MV-4-11 (cell line): ENCODE data around the gene GRK5.
"Not testable (repeated sequence)": the region's sequence is repeated elsewhere in the genome, so short reads cannot be mapped to it uniquely, and the experiment has no call there.

Source experiments
- DNase-seq: peaks from one replicate; lab custom pipeline; 2025; lab: John Stamatoyannopoulos, UW

GRK5 gene

DNA sequence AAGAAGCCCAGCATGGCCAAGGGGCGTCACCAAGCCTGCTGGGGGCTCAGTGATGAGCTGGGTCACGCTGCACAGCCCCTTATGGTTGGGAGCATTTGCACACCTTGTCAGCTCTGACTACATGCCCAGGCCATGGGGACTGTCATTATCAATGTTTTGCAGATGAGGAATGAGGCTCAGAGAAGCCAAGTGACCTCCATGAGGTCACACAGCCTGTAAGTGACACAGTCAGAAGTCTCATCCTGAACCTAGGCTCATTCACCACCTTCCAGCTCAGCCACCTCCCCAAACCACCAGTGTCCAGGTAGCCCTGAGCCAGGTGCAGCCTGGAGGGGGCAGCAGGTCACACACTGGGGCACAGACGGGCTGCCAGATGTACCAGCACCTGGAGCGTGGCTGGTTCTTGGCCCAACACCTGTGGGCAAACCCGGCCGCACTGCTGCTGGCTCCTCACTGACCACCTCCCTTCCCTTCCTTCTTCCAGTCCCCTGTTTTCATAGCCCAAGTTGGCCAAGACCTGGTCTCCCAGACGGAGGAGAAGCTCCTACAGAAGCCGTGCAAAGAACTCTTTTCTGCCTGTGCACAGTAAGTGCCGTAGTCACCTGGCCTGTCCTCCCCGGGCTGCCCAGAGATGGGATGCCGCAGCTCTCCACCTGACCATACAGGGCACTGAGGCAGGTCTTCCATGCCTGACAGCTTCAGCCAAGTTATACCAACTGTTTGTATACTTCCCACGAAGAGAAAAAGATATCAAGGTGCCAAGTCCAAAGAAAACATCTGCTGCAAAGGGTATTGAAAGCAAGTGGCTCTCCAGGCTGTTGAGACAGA is 215.5 kb downstream of the GRK5 start:
- no peak for DNase-seq

DNA sequence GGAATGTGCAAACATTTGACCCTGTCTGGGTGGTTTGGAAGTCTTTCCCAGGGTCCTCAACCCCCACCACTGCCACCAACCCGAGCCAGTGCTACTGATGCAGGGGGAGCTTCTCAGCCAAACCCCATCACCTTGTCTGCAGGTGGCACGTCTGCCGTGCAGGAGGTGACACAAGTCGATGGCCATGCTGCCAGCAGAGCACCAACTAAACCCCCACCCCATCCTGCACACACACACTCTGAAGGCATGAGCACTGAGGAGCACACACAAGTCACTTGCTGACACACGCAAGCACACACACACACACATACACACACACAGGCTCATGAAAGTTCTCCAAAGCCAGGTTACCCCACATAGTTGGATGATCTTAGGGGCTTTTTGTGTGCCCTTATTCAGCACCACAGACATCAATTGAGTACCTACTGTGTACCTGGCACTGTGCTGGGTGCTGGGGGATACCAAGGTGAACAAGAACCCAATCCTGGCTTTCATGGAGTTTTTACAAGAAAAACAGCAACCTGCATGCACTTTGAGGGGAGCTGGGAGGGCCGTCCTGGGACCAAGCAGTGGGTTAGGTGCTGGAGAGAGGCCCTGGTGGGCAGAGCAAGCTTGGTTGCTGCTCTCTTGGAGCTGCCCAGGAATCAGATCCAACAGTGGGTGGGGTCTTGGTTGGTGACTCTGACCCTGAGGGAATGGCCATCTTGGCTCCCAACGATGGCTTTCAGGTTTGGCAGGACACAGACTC is 216.3 kb downstream of the GRK5 start:
- DNase-seq, result no peak

- DNase-seq, result no peak
Observed at GRCh38 chr10:119424258-119424975, 217.0 kb downstream of the GRK5 start.

- DNase-seq, result no peak
Observed at GRCh38 chr10:119425102-119425880, 217.9 kb downstream of the GRK5 start.

GRCh38 chr10:119425881-119426170 is 218.5 kb downstream of the GRK5 start:
- no peak for DNase-seq

DNA sequence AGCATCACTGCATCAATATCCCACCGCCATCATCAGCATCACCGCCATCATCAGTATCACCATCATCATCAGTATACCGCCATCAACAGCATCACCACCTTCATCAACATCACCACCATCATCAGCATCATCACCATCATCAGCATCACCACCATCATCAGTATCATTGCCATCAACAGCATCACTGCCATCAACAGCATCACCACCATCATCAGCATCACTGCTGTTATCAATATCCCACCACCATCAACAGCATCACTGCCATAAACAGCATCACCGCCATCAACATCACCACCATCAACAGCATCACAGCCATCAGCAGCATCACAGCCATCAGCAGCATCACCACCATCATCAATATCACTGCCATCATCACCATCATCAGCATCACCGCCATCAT is 219.3 kb downstream of the GRK5 start:
- DNase-seq, result no peak

DNA sequence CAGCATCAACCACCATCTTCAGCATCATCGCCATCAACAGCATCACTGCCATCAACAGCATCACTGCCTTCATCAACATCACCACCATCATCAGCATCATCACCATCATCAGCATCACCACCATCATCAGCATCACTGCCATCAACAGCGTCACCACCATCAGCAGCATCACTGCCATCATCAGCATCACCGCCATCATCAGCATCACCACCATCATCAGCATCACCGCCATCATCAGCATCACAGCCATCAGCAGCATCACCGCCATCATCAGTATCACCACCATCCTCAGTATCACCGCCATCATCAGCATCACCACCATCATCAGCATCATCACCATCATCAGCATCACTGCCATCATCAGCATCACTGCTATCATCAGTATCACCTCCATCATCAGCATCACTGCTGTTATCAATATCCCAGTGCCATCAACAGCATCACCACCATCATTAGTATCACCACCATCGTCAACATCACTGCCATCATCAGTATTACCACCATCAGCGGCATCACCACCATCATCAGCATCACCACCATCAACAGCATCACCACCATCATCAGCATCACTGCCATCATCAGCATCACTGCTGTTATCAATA is 220.0 kb downstream of the GRK5 start:
- no peak for DNase-seq

- no peak for DNase-seq
Observed at GRCh38 chr10:119428789-119429188, 221.4 kb downstream of the GRK5 start.

GRCh38 chr10:119429771-119430170 is 222.4 kb downstream of the GRK5 start:
- no peak for DNase-seq

GRCh38 chr10:119431034-119431772 is 223.8 kb downstream of the GRK5 start:
- DNase-seq, result no peak

DNA sequence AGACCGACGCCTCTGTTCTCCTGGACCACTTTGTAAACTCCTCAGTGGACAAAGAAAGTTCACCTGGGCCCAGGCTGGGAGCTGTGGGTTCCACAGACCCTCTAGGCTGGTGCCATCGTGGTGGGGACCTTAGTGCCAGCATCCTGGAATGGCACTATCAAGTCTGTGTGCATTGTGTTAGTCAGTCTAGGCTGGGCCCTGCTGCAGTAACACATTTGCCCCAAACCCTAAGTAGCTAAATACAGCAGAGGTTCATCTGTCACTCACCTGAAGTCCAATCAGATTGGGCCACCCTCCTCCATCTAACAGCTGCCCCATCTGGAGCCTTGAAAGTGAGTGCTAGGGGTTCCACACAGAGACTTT is 224.4 kb downstream of the GRK5 start:
- no peak for DNase-seq

DNA sequence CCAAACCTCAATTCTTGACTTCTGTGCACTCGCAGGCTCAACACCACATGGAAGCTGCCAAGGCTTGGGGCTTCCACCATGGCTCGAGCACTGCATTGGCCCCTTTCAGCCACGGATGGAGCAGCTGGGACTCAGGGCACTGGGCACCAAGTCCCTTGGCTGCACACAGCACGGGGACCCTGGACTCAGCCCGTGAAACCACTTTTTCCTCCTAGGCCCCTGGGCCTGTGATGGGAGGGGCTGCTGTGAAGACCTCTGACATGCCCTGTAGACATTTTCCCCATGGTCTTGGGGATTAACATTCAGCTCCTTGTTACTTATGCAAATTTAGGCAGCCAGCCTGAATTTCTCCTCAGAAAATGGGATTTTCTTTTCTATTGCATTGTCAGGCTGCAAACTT is 227.6 kb downstream of the GRK5 start:
- not testable (repeated sequence) for DNase-seq

DNA sequence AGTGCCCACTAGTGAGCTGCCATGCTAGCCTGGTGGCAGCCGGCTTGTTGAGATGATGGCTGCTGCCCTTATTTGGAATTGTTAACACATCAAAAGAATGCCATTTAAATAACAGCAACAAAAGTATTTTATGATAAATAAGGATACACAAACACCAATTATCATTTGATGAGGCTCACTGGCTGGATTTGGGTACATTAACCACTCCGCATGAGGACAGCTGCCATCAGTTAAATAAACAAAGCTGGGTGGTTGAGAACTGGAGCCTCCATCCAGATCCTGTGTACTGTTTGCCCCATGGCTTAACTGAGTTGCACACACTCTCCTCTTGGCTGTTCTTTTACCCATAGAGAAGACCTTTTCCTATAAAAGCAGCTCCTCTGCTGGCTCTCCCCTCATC is 231.3 kb downstream of the GRK5 start:
- no peak for DNase-seq

DNA sequence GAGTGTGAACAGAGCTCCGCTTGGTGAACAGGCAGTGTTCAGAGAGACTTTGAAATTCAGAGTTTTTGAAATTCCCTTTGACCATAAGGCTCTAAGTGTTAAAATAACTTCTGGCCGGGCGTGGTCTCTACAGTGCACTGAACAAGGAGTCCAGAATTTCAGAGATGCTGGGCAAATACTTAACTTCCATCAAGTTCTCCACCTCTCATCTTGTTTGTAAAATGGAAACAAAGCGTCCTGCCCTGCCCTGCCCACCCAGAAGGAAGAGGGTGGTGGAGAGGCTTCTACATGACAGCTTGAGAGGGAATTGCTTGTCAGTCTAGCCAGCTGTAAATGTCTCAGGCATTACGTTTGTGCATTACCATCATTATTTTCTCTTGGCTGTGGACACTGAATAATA is 232.6 kb downstream of the GRK5 start:
- DNase-seq, result no peak

DNA sequence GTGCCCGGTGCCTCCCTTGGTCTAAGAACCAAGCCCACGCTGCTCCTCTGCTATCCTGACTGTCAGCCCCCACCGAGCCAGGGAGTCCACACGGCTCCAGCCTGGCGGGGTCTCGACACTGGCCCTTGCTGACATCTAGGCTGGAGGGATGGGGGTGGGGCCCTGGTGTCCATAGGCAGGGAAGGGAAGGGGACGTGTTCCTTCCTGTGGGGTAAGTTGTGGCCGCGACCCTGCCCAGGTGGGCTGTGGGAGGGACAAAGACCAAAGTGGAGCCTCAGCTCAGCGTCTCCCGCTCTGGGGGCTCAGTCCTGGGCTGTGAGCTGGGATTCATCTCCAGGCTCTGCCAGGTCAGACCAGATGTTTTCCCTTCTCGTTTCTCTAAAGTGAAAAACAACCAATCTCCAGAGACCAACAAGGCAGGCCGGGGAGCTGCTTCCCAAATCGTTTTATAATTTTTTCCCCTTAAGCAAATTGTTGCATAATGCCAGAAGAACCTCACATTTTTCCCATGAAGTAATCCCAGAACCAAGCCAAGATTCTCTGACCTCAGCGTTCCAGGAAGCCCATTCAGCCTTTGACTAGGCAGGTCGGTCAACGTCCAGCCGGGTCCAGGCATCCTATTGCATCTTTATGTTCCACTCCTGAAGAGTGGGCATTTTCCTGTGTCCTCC is 233.9 kb downstream of the GRK5 start:
- DNase-seq, result no peak

GRCh38 chr10:119441921-119442757 is 234.8 kb downstream of the GRK5 start:
- no peak for DNase-seq

- DNase-seq, result no peak
Observed at GRCh38 chr10:119442758-119443060, 235.3 kb downstream of the GRK5 start.

DNA sequence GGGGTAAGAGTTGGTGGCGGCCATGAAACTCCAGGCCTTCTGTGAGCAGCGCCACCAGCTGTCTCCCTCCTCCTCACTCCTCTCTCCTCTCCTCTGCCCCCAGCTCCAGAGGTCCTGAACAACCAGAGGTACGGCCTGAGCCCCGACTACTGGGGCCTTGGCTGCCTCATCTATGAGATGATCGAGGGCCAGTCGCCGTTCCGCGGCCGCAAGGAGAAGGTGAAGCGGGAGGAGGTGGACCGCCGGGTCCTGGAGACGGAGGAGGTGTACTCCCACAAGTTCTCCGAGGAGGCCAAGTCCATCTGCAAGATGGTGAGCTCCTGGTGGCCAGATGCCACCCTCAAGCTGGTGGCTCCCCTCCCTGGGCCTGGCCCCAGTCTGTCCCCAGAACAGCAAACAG is 236.1 kb downstream of the GRK5 start:
- no peak for DNase-seq

GRCh38 chr10:119443970-119444660 is 236.7 kb downstream of the GRK5 start:
- DNase-seq, result no peak
